Measurements from ENCODE around the gene FURIN.

GRCh38 chr15:90862964-90863778 lies 5.2 kb upstream of the FURIN start:
- TF ChIP-seq ZBTB33 (CRISPR knock-in tag; IDR thresholded peaks at IDR 0.05): no peak
- no peak for TF ChIP-seq RFX5 (IDR thresholded peaks at IDR 0.05; ENCODE audit: low read depth, low read length)
- TF ChIP-seq PCBP2 (IDR thresholded peaks at IDR 0.05; ENCODE audit: low read depth, low read length, poor library complexity, severe bottlenecking): no peak
- no peak for TF ChIP-seq ZKSCAN8 (CRISPR knock-in tag; IDR thresholded peaks at IDR 0.05)

Data from K562 (cell line).